Keratinocyte (primary cell): ENCODE data around the gene GPANK1. TPM values are rescaled to one million over a fixed set of nuclear protein-coding genes. Genes with fewer than 3 reads are reported as not detected.

Experiments used
- DNase-seq: peaks from one replicate; pipeline ENCODE4 v3.0.0-alpha.2; 2011; ENCODE audit warnings: low read depth, missing footprints, low spot score
- FAIRE-seq: peaks from 2 replicates; lab custom pipeline; 2011; peaks lifted over from hg19 to GRCh38; lab: Jason Lieb, UNC
- H2AFZ ChIP-seq: 2 replicates; pipeline ENCODE4 v1.6.0; 2012; ENCODE audit warnings: low read length, control low read depth, inconsistent platforms; ENCODE audit not compliant: control insufficient read depth
- H3K27ac ChIP-seq: 2 replicates; pipeline ENCODE4 v1.5.1; 2011; ENCODE audit warnings: low read length; ENCODE audit not compliant: control insufficient read depth, insufficient read depth
- H3K27me3 ChIP-seq: 3 replicates; pipeline ENCODE4 v1.6.0; 2011; ENCODE audit warnings: low read length; ENCODE audit not compliant: control insufficient read depth, insufficient read depth; ENCODE audit errors: extremely low read depth
- H3K36me3 ChIP-seq, 2 experiments: 2 replicates in 1 of 2; 3 replicates in 1 of 2; pipeline ENCODE4 v1.5.1; 2011; ENCODE audit warnings: low read length in 2 of 2, mild to moderate bottlenecking in 1 of 2; ENCODE audit not compliant: control insufficient read depth in 2 of 2, insufficient read depth in 2 of 2; ENCODE audit errors: extremely low read depth in 1 of 2
- H3K4me1 ChIP-seq: 3 replicates; pipeline ENCODE4 v1.5.1; 2011; ENCODE audit warnings: low read length; ENCODE audit not compliant: control insufficient read depth, insufficient read depth; ENCODE audit errors: extremely low read depth
- H3K4me2 ChIP-seq: 3 replicates; pipeline ENCODE4 v1.6.0; 2011; ENCODE audit warnings: low read depth, low read length; ENCODE audit not compliant: control insufficient read depth, insufficient read depth; ENCODE audit errors: extremely low read depth
- H3K4me3 ChIP-seq, 3 experiments: fragments of 200-600 bp in 1 of 3; sonication (generic) in 1 of 3; 2 replicates in 2 of 3; 3 replicates in 1 of 3; pipeline ENCODE4 v1.5.1; 2011 to 2016; ENCODE audit warnings: low read length in 3 of 3, mild to moderate bottlenecking in 3 of 3, control low read depth in 2 of 3, inconsistent platforms in 1 of 3, low read depth in 1 of 3, mixed read lengths in 1 of 3, mixed run types in 1 of 3, moderate library complexity in 1 of 3; ENCODE audit not compliant: control insufficient read depth in 2 of 3, insufficient read depth in 2 of 3; ENCODE audit errors: extremely low read depth in 1 of 3
- H3K79me2 ChIP-seq: 2 replicates; pipeline ENCODE4 v1.6.0; 2012; ENCODE audit warnings: low read length; ENCODE audit not compliant: control insufficient read depth, insufficient read depth
- H3K9ac ChIP-seq: 3 replicates; pipeline ENCODE4 v1.6.0; 2011; ENCODE audit warnings: low read length; ENCODE audit not compliant: control insufficient read depth, insufficient read depth; ENCODE audit errors: extremely low read depth
- H3K9me1 ChIP-seq: 3 replicates; pipeline ENCODE4 v1.6.0; 2011; ENCODE audit warnings: low read length; ENCODE audit not compliant: control insufficient read depth, insufficient read depth; ENCODE audit errors: extremely low read depth
- H3K9me3 ChIP-seq: 2 replicates; pipeline ENCODE4 v1.5.1; 2012; ENCODE audit warnings: low read depth, low read length; ENCODE audit not compliant: control insufficient read depth
- H4K20me1 ChIP-seq: 3 replicates; pipeline ENCODE4 v1.6.0; 2011; ENCODE audit warnings: low read length; ENCODE audit not compliant: control insufficient read depth, insufficient read depth; ENCODE audit errors: extremely low read depth
- CTCF ChIP-seq, 3 experiments: IDR thresholded peaks in 1 of 3; conservative IDR thresholded peaks in 1 of 3; optimal IDR thresholded peaks in 1 of 3; 2 replicates in 2 of 3; 3 replicates in 1 of 3; pipeline versions ENCODE3 to v1.5.1; 2011; ENCODE audit warnings: low read length in 3 of 3, mild to moderate bottlenecking in 3 of 3, moderate library complexity in 2 of 3, control low read depth in 1 of 3, inconsistent platforms in 1 of 3; ENCODE audit not compliant: insufficient read depth in 2 of 3; ENCODE audit errors: extremely low read depth in 1 of 3
- EZH2 ChIP-seq: IDR thresholded peaks from one replicate; pipeline ENCODE4 v1.6.1; 2012; ENCODE audit warnings: inconsistent platforms, mild to moderate bottlenecking, low read length, moderate library complexity
- dilution Hi-C: fragments of 300-500 bp; cut with MboI; formaldehyde crosslinking; loops from one replicate; pipeline ENCODE4 v1.7.0; 2020; ENCODE audit warnings: low sequenced_read_pairs; ENCODE audit not compliant: extremely low pct_ligation_motif_present
- polyA plus RNA-seq, 5 experiments: library from polyadenylated mRNA; depleted of rRNA in 3 of 5; stranded (reverse) in 3 of 5; stranded (forward) in 1 of 5; unstranded in 1 of 5; fragments of >200 nt; gene quantifications; 1 replicate in 1 of 5; 2 replicates in 3 of 5; 3 replicates in 1 of 5; pipeline versions ENCODE4 v1.2.1 to v1.2.3, GENCODE V29; 2011 to 2012; ENCODE audit warnings: missing spikeins in 2 of 5, low read depth in 1 of 5, low replicate concordance in 1 of 5

Gene GPANK1
- polyA plus RNA-seq, 1 donor (not counting 4 experiments of a cell fraction or from before 2014, with no cell fraction given), result 10.0 TPM

DNA sequence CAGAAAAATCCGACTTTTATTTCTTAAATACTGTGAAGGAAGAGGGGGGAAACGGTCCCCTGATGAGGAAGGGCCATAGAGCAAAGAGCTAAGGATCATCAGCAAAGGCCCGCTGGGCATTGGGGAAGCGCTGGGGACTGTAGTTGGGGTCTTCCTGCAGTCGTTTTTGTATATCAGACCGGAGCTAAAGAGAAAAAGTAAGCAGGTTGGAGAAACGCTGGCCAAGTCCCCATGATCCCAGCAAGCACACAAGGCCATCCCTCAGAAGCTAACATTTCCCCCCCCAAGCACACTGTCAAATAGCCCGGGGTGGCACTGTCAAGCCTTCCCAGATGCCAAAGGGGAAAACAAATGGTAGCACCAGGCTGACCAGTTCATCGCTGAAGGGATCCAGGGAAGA is 25.8 kb downstream of the GPANK1 start:
- dilution Hi-C loops, result no loop called here
- no peak for TF ChIP-seq CTCF (optimal IDR thresholded peaks at IDR 0.05 in 1 of 3, IDR thresholded peaks at IDR 0.05 in 1 of 3, conservative IDR thresholded peaks at IDR 0.05 in 1 of 3; ENCODE audit: extremely low read depth in 1 of 3, insufficient read depth in 2 of 3, low read length in 3 of 3)
- no peak for TF ChIP-seq EZH2
- no peak overlapping the region for H3K9ac ChIP-seq

GRCh38 chr6:31636698-31637596 is 27.9 kb downstream of the GPANK1 start:
- Histone ChIP-seq H3K4me1 (no peaks in the 10 kb centered on the region), H3K79me2 (peaks cover 14% of the 10 kb centered on the region), H3K36me3 (peaks cover 64 to 66% of the 10 kb centered on the region in 2 experiments), H3K4me2 (no peak overlapping the region), H3K9me1 (no peaks in the 10 kb centered on the region), H3K9ac (no peak overlapping the region), H3K27me3 (no peaks in the 10 kb centered on the region), H4K20me1 (peaks cover 7% of the 10 kb centered on the region), H2AFZ (no peak overlapping the region), H3K4me3 (no peak overlapping the region), H3K9me3 (no peaks in the 10 kb centered on the region), H3K27ac (no peak overlapping the region)
- DNase-seq (no peak), FAIRE-seq (no peak)
- no peak for TF ChIP-seq EZH2
- no peak for TF ChIP-seq CTCF (optimal IDR thresholded peaks at IDR 0.05 in 1 of 3, IDR thresholded peaks at IDR 0.05 in 1 of 3, conservative IDR thresholded peaks at IDR 0.05 in 1 of 3; ENCODE audit: extremely low read depth in 1 of 3, insufficient read depth in 2 of 3, low read length in 3 of 3)
- dilution Hi-C loops, result no loop called here

More for the DNA sequence above, 25.8 kb downstream of the GPANK1 start:
- Histone ChIP-seq H3K4me3 (no peak overlapping the region), H4K20me1 (no peaks in the 10 kb centered on the region), H2AFZ (no peak overlapping the region), H3K4me2 (no peak overlapping the region), H3K79me2 (no peaks in the 10 kb centered on the region), H3K9me1 (no peaks in the 10 kb centered on the region), H3K27me3 (no peaks in the 10 kb centered on the region), H3K9me3 (no peaks in the 10 kb centered on the region), H3K36me3 (peaks cover 57 to 59% of the 10 kb centered on the region in 2 experiments), H3K27ac (no peak overlapping the region), H3K4me1 (no peaks in the 10 kb centered on the region)
- FAIRE-seq (no peak), DNase-seq (no peak)
